ENCODE data around the gene KIF26A.

The KIF26A gene

GRCh38 chr14:104113631-104114420 lies 24.6 kb upstream of the KIF26A start:
- no peak for DNase-seq (ENCODE audit: low read depth)

- no peak for DNase-seq (ENCODE audit: low read depth)
Measured at GRCh38 chr14:104114421-104115130, 23.8 kb upstream of the KIF26A start.

- DNase-seq (ENCODE audit: low read depth): no peak
Measured at GRCh38 chr14:104115131-104115600, 23.2 kb upstream of the KIF26A start.

- no peak for DNase-seq (ENCODE audit: low read depth)
Measured at GRCh38 chr14:104115691-104116287, 22.6 kb upstream of the KIF26A start.

- DNase-seq (ENCODE audit: low read depth): no peak
Measured at GRCh38 chr14:104116288-104116755, 22.1 kb upstream of the KIF26A start.

- DNase-seq (ENCODE audit: low read depth): no peak
Measured at GRCh38 chr14:104116756-104117340, 21.5 kb upstream of the KIF26A start.

- no peak for DNase-seq (ENCODE audit: low read depth)
Measured at GRCh38 chr14:104117341-104118005, 20.9 kb upstream of the KIF26A start.

- no peak for DNase-seq (ENCODE audit: low read depth)
Measured at GRCh38 chr14:104118006-104118844, 20.2 kb upstream of the KIF26A start.

- DNase-seq (ENCODE audit: low read depth): no peak
Measured at GRCh38 chr14:104119119-104119487, 19.3 kb upstream of the KIF26A start.

- no peak for DNase-seq (ENCODE audit: low read depth)
Measured at GRCh38 chr14:104119488-104120251, 18.7 kb upstream of the KIF26A start.

- no peak for DNase-seq (ENCODE audit: low read depth)
Measured at GRCh38 chr14:104120281-104120741, 18.1 kb upstream of the KIF26A start.

GRCh38 chr14:104121142-104121541 lies 17.2 kb upstream of the KIF26A start:
- no peak for DNase-seq (ENCODE audit: low read depth)

GRCh38 chr14:104123879-104124278 lies 14.5 kb upstream of the KIF26A start:
- no peak for DNase-seq (ENCODE audit: low read depth)

- DNase-seq (ENCODE audit: low read depth): no peak
Measured at GRCh38 chr14:104125011-104125410, 13.4 kb upstream of the KIF26A start.

- no peak for DNase-seq (ENCODE audit: low read depth)
Measured at GRCh38 chr14:104126753-104127152, 11.6 kb upstream of the KIF26A start.

- no peak for DNase-seq (ENCODE audit: low read depth)
Measured at GRCh38 chr14:104128981-104129380, 9.4 kb upstream of the KIF26A start.

- no peak for DNase-seq (ENCODE audit: low read depth)
Measured at GRCh38 chr14:104129556-104129955, 8.8 kb upstream of the KIF26A start.

GRCh38 chr14:104130974-104131651 lies 7.3 kb upstream of the KIF26A start:
- DNase-seq (ENCODE audit: low read depth): no peak

GRCh38 chr14:104131968-104132732 lies 6.2 kb upstream of the KIF26A start:
- DNase-seq (ENCODE audit: low read depth): no peak

All from non-pigmented ciliary epithelial cell (primary cell).